ENCODE data around the gene YPEL2. TPM values are rescaled to one million over a fixed set of nuclear protein-coding genes. Genes with fewer than 3 reads are reported as not detected.

YPEL2 gene
- total RNA-seq, 1 experiment from 2014 or later = 0.98 TPM

DNA sequence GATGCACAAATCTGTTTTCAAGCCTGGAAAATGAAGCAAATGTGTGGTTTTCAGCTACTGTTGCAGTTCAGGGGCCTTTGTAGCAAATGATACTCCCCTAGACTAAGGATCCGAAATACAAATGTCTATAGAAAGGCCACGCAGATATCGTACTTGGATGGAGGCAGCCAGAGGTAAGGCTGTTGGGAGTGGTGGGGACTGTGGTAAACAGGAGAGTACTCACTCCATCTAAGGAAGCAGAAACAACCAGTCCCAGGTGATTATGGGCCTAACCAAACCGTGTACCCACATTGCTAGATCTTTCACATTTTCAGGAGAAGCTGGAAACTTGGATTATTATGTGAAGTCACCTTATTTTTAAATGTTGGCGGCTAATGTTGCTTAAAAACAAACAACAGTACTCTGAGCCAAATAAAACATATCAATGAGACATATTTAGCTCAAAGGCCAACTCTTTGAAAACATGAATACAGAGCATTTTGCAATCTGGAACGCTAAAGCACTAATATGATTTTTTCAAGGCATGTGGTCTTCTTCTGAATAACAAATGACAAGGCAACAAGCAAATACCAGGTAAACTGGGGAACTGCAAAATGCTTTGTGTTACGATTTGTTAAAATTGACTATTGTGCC lies 110.1 kb downstream of the YPEL2 start:
- Mint-ChIP-seq H3K27me3 (ENCODE audit: low read depth) (no peaks in the 10 kb centered on the region), H3K4me1 (peaks cover 6 to 9% of the 10 kb centered on the region in 2 experiments), H3K9me3 (no peaks in the 10 kb centered on the region; a peak in 1 of 5 replicates), H3K36me3 (ENCODE audit: insufficient read depth in 1 of 3, low read depth in 3 of 3) (no peaks in the 10 kb centered on the region), H3K4me3 (no peak overlapping the region), H3K27ac (no peak overlapping the region)
- Histone ChIP-seq H3K23ac (ENCODE audit: insufficient read length, low read depth, low read length) (no peak overlapping the region), H3K4me1 (ENCODE audit: insufficient read depth, low read length) (no peaks in the 10 kb centered on the region), H2BK20ac (ENCODE audit: low read depth, low read length, poor library complexity, severe bottlenecking) (no peak overlapping the region), H3T11ph (ENCODE audit: low read length) (no peak overlapping the region), H3K27ac (ENCODE audit: insufficient read length, low read depth, low read length) (no peak overlapping the region), H3K4me2 (ENCODE audit: insufficient read depth, insufficient read length, low read length) (no peak overlapping the region), H3K79me2 (ENCODE audit: insufficient read depth, low read length) (no peaks in the 10 kb centered on the region), H2BK120ac (ENCODE audit: low read depth, low read length, poor library complexity, severe bottlenecking) (no peak overlapping the region), H2BK12ac (ENCODE audit: insufficient read length, low read depth, low read length) (no peak overlapping the region), H2BK15ac (ENCODE audit: low read depth, low read length) (no peak overlapping the region), H2AK5ac (ENCODE audit: insufficient read length, low read length) (no peak overlapping the region), H3K23me2 (ENCODE audit: insufficient read length, low read depth, low read length, poor library complexity, severe bottlenecking) (no peaks in the 10 kb centered on the region), H4K8ac (replicated peaks; ENCODE audit: insufficient read length, low read depth, low read length) (no peak overlapping the region), H3K56ac (ENCODE audit: insufficient read length, low read depth, low read length) (no peak overlapping the region), H3K4ac (ENCODE audit: low read depth, low read length) (no peak overlapping the region), H3K14ac (ENCODE audit: insufficient read depth, low read length) (no peak overlapping the region), H4K5ac (ENCODE audit: insufficient read length, low read depth, low read length) (no peak overlapping the region), H2AFZ (ENCODE audit: low read length) (no peak overlapping the region), H4K20me1 (ENCODE audit: control insufficient read depth, insufficient read depth, insufficient read length) (no peaks in the 10 kb centered on the region), H3K27me3 (ENCODE audit: insufficient read depth, low read length) (no peaks in the 10 kb centered on the region), H3K9me3 (ENCODE audit: control insufficient read depth, low read depth, low read length) (no peaks in the 10 kb centered on the region), H3K18ac (ENCODE audit: insufficient read length, low read depth, low read length) (no peak overlapping the region), H3K79me1 (ENCODE audit: insufficient read depth, low read depth, low read length, poor library complexity, severe bottlenecking) (no peaks in the 10 kb centered on the region), H2BK5ac (ENCODE audit: insufficient read length, low read length) (no peak overlapping the region), H4K91ac (ENCODE audit: insufficient read length, low read depth, low read length) (no peak overlapping the region), H3K9ac (ENCODE audit: extremely low read depth, insufficient read length, low read length) (no peak overlapping the region)
- no CpG with 5 or more reads among the region's 7 CpGs for WGBS (ENCODE audit: extremely low coverage, insufficient read length, low lambda C conversion rate)
- TF ChIP-seq, protein P1, sequence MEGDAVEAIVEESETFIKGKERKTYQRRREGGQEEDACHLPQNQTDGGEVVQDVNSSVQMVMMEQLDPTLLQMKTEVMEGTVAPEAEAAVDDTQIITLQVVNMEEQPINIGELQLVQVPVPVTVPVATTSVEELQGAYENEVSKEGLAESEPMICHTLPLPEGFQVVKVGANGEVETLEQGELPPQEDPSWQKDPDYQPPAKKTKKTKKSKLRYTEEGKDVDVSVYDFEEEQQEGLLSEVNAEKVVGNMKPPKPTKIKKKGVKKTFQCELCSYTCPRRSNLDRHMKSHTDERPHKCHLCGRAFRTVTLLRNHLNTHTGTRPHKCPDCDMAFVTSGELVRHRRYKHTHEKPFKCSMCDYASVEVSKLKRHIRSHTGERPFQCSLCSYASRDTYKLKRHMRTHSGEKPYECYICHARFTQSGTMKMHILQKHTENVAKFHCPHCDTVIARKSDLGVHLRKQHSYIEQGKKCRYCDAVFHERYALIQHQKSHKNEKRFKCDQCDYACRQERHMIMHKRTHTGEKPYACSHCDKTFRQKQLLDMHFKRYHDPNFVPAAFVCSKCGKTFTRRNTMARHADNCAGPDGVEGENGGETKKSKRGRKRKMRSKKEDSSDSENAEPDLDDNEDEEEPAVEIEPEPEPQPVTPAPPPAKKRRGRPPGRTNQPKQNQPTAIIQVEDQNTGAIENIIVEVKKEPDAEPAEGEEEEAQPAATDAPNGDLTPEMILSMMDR (conservative IDR thresholded peaks at IDR 0.05) = no peak
- DNase-seq = no peak
